SJSA1 (cell line): ENCODE data around the gene LDB1. TPM values are rescaled to one million over a fixed set of nuclear protein-coding genes. Genes with fewer than 3 reads are reported as not detected.

ENCODE experiments used
- DNase-seq, 2 experiments: peaks; one replicate each; pipeline ENCODE4 v3.0.0-alpha.2; 2015 to 2020; ENCODE audit warnings: low spot score in 2 of 2, low read depth in 1 of 2
- H3K27ac ChIP-seq: fragments of 250-450 bp; sonication (Bioruptor Pico); 2 replicates; pipeline ENCODE4 v1.5.1; 2020; ENCODE audit warnings: mild to moderate bottlenecking, moderate library complexity
- H3K27me3 ChIP-seq: fragments of 250-450 bp; sonication (Bioruptor Pico); replicated peaks from 2 replicates; pipeline ENCODE4 v1.5.1; 2020; ENCODE audit warnings: mild to moderate bottlenecking, moderate library complexity
- H3K36me3 ChIP-seq: fragments of 250-450 bp; sonication (Bioruptor Pico); 2 replicates; pipeline ENCODE4 v1.5.1; 2020; ENCODE audit warnings: mild to moderate bottlenecking
- H3K4me1 ChIP-seq: fragments of 250-450 bp; sonication (Bioruptor Pico); replicated peaks from 2 replicates; pipeline ENCODE4 v1.6.1; 2021; ENCODE audit warnings: mild to moderate bottlenecking
- H3K4me3 ChIP-seq: fragments of 250-450 bp; sonication (Bioruptor Pico); 2 replicates; pipeline ENCODE4 v1.5.1; 2020; ENCODE audit warnings: mild to moderate bottlenecking
- H3K9me3 ChIP-seq: fragments of 250-450 bp; sonication (Bioruptor Pico); replicated peaks from 2 replicates; pipeline ENCODE4 v1.5.1; 2020; ENCODE audit warnings: mild to moderate bottlenecking
- total RNA-seq: library from RNA; depleted of rRNA; stranded (reverse); fragments of >200 nt; shearing (Covaris generic); gene quantifications from 2 replicates; pipeline ENCODE4 v1.2.3, GENCODE V29; 2014

Gene LDB1
- total RNA-seq, 1 experiment from 2014 or later = 29.0 TPM

GRCh38 chr10:102147561-102147960 is 27.4 kb upstream of the LDB1 start:
- Histone ChIP-seq H3K4me3 (no peak overlapping the region), H3K27me3 (no peaks in the 10 kb centered on the region), H3K36me3 (peaks cover 85% of the 10 kb centered on the region), H3K9me3 (no peaks in the 10 kb centered on the region), H3K4me1 (peaks cover 12% of the 10 kb centered on the region), H3K27ac (no peak overlapping the region)
- DNase-seq = no peak

GRCh38 chr10:102146971-102147428 is 26.8 kb upstream of the LDB1 start:
- H3K27me3 ChIP-seq = no peaks in the 10 kb centered on the region
- H3K36me3 ChIP-seq = peaks cover 85% of the 10 kb centered on the region
- no peak overlapping the region for H3K27ac ChIP-seq
- H3K9me3 ChIP-seq = no peaks in the 10 kb centered on the region
- H3K4me1 ChIP-seq = peaks cover 12% of the 10 kb centered on the region
- no peak for DNase-seq
- H3K4me3 ChIP-seq = no peak overlapping the region

- Histone ChIP-seq H3K27me3 (no peaks in the 10 kb centered on the region), H3K4me3 (no peak overlapping the region), H3K27ac (no peak overlapping the region), H3K9me3 (no peaks in the 10 kb centered on the region), H3K36me3 (peaks cover 88% of the 10 kb centered on the region), H3K4me1 (no peaks in the 10 kb centered on the region)
- DNase-seq = no peak
Measured at GRCh38 chr10:102141583-102142107, 21.5 kb upstream of the LDB1 start.

- H3K9me3 ChIP-seq = no peaks in the 10 kb centered on the region
- H3K4me1 ChIP-seq = no peaks in the 10 kb centered on the region
- H3K27ac ChIP-seq = no peak overlapping the region
- peaks cover 84% of the 10 kb centered on the region for H3K36me3 ChIP-seq
- no peak overlapping the region for H3K4me3 ChIP-seq
- H3K27me3 ChIP-seq = no peaks in the 10 kb centered on the region
- DNase-seq = no peak
Measured at GRCh38 chr10:102140913-102141540, 20.9 kb upstream of the LDB1 start.

GRCh38 chr10:102140218-102140617 is 20.1 kb upstream of the LDB1 start:
- Histone ChIP-seq H3K4me3 (no peak overlapping the region), H3K36me3 (peaks cover 87% of the 10 kb centered on the region), H3K27ac (no peak overlapping the region), H3K4me1 (no peaks in the 10 kb centered on the region; the same call in 1 of the 2 replicates), H3K27me3 (no peaks in the 10 kb centered on the region), H3K9me3 (no peaks in the 10 kb centered on the region)
- DNase-seq = no peak

GRCh38 chr10:102139281-102140110 is 19.3 kb upstream of the LDB1 start:
- H3K36me3 ChIP-seq = peaks cover 87% of the 10 kb centered on the region
- no peaks in the 10 kb centered on the region for H3K27me3 ChIP-seq
- H3K4me3 ChIP-seq = no peak overlapping the region
- no peak overlapping the region for H3K27ac ChIP-seq
- H3K4me1 ChIP-seq = peaks cover 6% of the 10 kb centered on the region
- no peaks in the 10 kb centered on the region for H3K9me3 ChIP-seq
- DNase-seq = no peak

- Histone ChIP-seq H3K4me1 (peaks cover 26% of the 10 kb centered on the region), H3K27ac (no peak overlapping the region), H3K9me3 (no peaks in the 10 kb centered on the region), H3K36me3 (peaks cover 68% of the 10 kb centered on the region), H3K4me3 (no peak overlapping the region), H3K27me3 (no peaks in the 10 kb centered on the region)
- DNase-seq = no peak
Measured at GRCh38 chr10:102135956-102136526, 15.9 kb upstream of the LDB1 start.

- peak overlapping the region; percentile 80 for H3K27ac ChIP-seq
Measured at GRCh38 chr10:102134416-102134815, 14.2 kb upstream of the LDB1 start.

GRCh38 chr10:102133373-102134195 is 13.4 kb upstream of the LDB1 start:
- peak overlapping the region; percentile 80 for H3K27ac ChIP-seq
- H3K36me3 ChIP-seq = peaks cover 43% of the 10 kb centered on the region
- peaks cover 26% of the 10 kb centered on the region for H3K4me1 ChIP-seq
- H3K4me3 ChIP-seq = peak overlapping the region; percentile 76
- no peaks in the 10 kb centered on the region for H3K9me3 ChIP-seq
- no peaks in the 10 kb centered on the region for H3K27me3 ChIP-seq
- peak; percentile 72 to 90 for DNase-seq

More at GRCh38 chr10:102134416-102134815, 14.2 kb upstream of the LDB1 start:
- peak overlapping the region; percentile 76 for H3K4me3 ChIP-seq
- peaks cover 51% of the 10 kb centered on the region for H3K36me3 ChIP-seq
- H3K9me3 ChIP-seq = no peaks in the 10 kb centered on the region
- peaks cover 26% of the 10 kb centered on the region for H3K4me1 ChIP-seq
- no peak for DNase-seq
- no peaks in the 10 kb centered on the region for H3K27me3 ChIP-seq

GRCh38 chr10:102132563-102133372 is 12.6 kb upstream of the LDB1 start, which contains the start of gene PPRC1:
Gene PPRC1, plus strand, starts transcription at chr10:102133040. Its CDS starts 29 bp downstream, at chr10:102133069.
- DNase-seq = peak; percentile 99
- Histone ChIP-seq H3K27me3 (no peaks in the 10 kb centered on the region), H3K9me3 (no peaks in the 10 kb centered on the region), H3K36me3 (peaks cover 35% of the 10 kb centered on the region), H3K4me3 (peak within 1 kb of the TSS; percentile 76), H3K4me1 (peaks cover 33% of the 10 kb centered on the region), H3K27ac (peak within 1 kb of the TSS; percentile 80)

- DNase-seq = no peak
- Histone ChIP-seq H3K27ac (no peak overlapping the region; the same call in 1 of the 2 replicates), H3K36me3 (peaks cover 30% of the 10 kb centered on the region), H3K27me3 (no peaks in the 10 kb centered on the region), H3K4me1 (peaks cover 37% of the 10 kb centered on the region), H3K4me3 (peak overlapping the region; percentile 76), H3K9me3 (no peaks in the 10 kb centered on the region)
Measured at GRCh38 chr10:102132193-102132562, 12.0 kb upstream of the LDB1 start.

GRCh38 chr10:102131286-102132170 is 11.4 kb upstream of the LDB1 start:
- peaks cover 30% of the 10 kb centered on the region for H3K36me3 ChIP-seq
- H3K4me3 ChIP-seq = no peak overlapping the region
- DNase-seq = peak; percentile 60 to 78
- no peak overlapping the region; the same call in 1 of the 2 replicates for H3K27ac ChIP-seq
- H3K27me3 ChIP-seq = no peaks in the 10 kb centered on the region
- H3K4me1 ChIP-seq = peaks cover 37% of the 10 kb centered on the region
- H3K9me3 ChIP-seq = no peaks in the 10 kb centered on the region
